HepG2 (cell line): ENCODE results near the gene EPHA6. TPM values are rescaled to one million over a fixed set of nuclear protein-coding genes. Genes with fewer than 3 reads are reported as not detected.

ENCODE experiments used
- ATAC-seq: fragments of 200-7000 bp; cut with Tn5 transposase; 3 replicates; pipeline ENCODE4 v1.9.1; 2020; ENCODE audit warnings: mild to moderate bottlenecking, moderate library complexity
- BruUV-seq: library from RNA; stranded (reverse); fragments of 400-500 nt; replicated peaks from 2 replicates; lab custom pipeline; 2021; lab: Mats Ljungman, UMichigan
- CTCF ChIA-PET: fragments of 300-600 bp; formaldehyde crosslinking; extraction: SDS; loops from one replicate; lab custom pipeline; 2021; ENCODE audit warnings: low total read pairs, inconsistent platforms, low intra/inter-chr PET ratio; lab: Yijun Ruan, JAX
- POLR2A ChIA-PET: fragments of 350-600 bp; sonication (Branson Sonifier 250); formaldehyde crosslinking; loops from one replicate; lab custom pipeline; 2020; ENCODE audit warnings: antibody characterized with exemption, inconsistent platforms; lab: Yijun Ruan, JAX
- DNase-seq: peaks from one replicate; pipeline ENCODE4 v3.0.0-alpha.2; 2015; ENCODE audit warnings: low spot score
- FAIRE-seq: peaks from 3 replicates; lab custom pipeline; 2011; peaks lifted over from hg19 to GRCh38; lab: Jason Lieb, UNC
- H2AFZ ChIP-seq: one replicate; pipeline ENCODE4 v1.6.1; 2011; ENCODE audit warnings: low read length, inconsistent platforms
- H3K27ac ChIP-seq: fragments of 300-600 bp; 3 replicates; pipeline ENCODE4 v1.8.0; 2011; ENCODE audit warnings: mixed run types, mild to moderate bottlenecking, mixed read lengths, low read length, inconsistent platforms; ENCODE audit not compliant: insufficient read depth; ENCODE audit errors: extremely low read length
- H3K27me3 ChIP-seq, 2 experiments: fragments of 200-600 bp in 1 of 2; 2 replicates in 1 of 2; 3 replicates in 1 of 2; pipeline versions ENCODE4 v1.6.0 to v1.8.0; 2011; ENCODE audit warnings: low read length in 2 of 2, mild to moderate bottlenecking in 2 of 2, moderate library complexity in 2 of 2, inconsistent platforms in 1 of 2; ENCODE audit not compliant: insufficient read depth in 2 of 2, control insufficient read depth in 1 of 2
- H3K36me3 ChIP-seq, 2 experiments: fragments of 200-600 bp in 1 of 2; replicated peaks in 1 of 2; 2 replicates in 1 of 2; 3 replicates in 1 of 2; pipeline versions ENCODE4 v1.5.1 to v1.8.0; 2011; ENCODE audit warnings: low read length in 2 of 2, inconsistent platforms in 1 of 2; ENCODE audit not compliant: insufficient read depth in 2 of 2, control insufficient read depth in 1 of 2
- H3K4me1 ChIP-seq: 2 replicates; pipeline ENCODE4 v1.5.1; 2012; ENCODE audit warnings: low read length, inconsistent platforms; ENCODE audit not compliant: insufficient read depth
- H3K4me2 ChIP-seq: 2 replicates; pipeline ENCODE4 v1.6.0; 2011; ENCODE audit warnings: low read depth, low read length, inconsistent platforms
- H3K4me3 ChIP-seq, 3 experiments: fragments of 200-600 bp in 1 of 3; sonication (generic), shearing (Covaris generic) in 1 of 3; replicated peaks in 1 of 3; 2 replicates each; pipeline ENCODE4 v1.5.1; 2011 to 2016; ENCODE audit warnings: low read length in 3 of 3, inconsistent platforms in 2 of 3, low read depth in 2 of 3, mild to moderate bottlenecking in 2 of 3, control low read depth in 1 of 3, mixed read lengths in 1 of 3; ENCODE audit not compliant: insufficient read depth in 1 of 3
- H3K79me2 ChIP-seq: one replicate; pipeline ENCODE4 v1.6.1; 2011; ENCODE audit warnings: low read length, inconsistent platforms; ENCODE audit not compliant: insufficient read depth
- H3K9ac ChIP-seq: 2 replicates; pipeline ENCODE4 v1.6.0; 2011; ENCODE audit warnings: mild to moderate bottlenecking, low read depth, low read length, inconsistent platforms; ENCODE audit not compliant: insufficient read depth
- H3K9me3 ChIP-seq: 2 replicates; pipeline ENCODE4 v1.5.1; 2012; ENCODE audit warnings: mild to moderate bottlenecking, low read length
- H4K20me1 ChIP-seq: 2 replicates; pipeline ENCODE4 v1.6.0; 2011; ENCODE audit warnings: inconsistent platforms, mild to moderate bottlenecking, low read length, moderate library complexity; ENCODE audit not compliant: insufficient read depth
- ATM ChIP-seq: fragments of 450-650 bp; IDR thresholded peaks from 2 replicates; pipeline ENCODE4 v1.7.1; 2017; ENCODE audit warnings: mild to moderate bottlenecking, borderline replicate concordance
- ELF3 ChIP-seq: IDR thresholded peaks from 2 replicates; pipeline ENCODE4 v1.6.1; 2016; ENCODE audit warnings: missing genetic modification reagents, missing compliant biosample characterization
- GATAD2A ChIP-seq: IDR thresholded peaks from 2 replicates; pipeline ENCODE4 v1.6.1; 2016
- GFI1 ChIP-seq: sonication (generic); formaldehyde crosslinking; IDR thresholded peaks from 2 replicates; pipeline ENCODE4 v1.5.0; 2020; ENCODE audit warnings: missing genetic modification reagents, mild to moderate bottlenecking, borderline replicate concordance
- ZFAT ChIP-seq: sonication (generic); formaldehyde crosslinking; conservative IDR thresholded peaks from 2 replicates; pipeline ENCODE4 v1.8.1; 2023; ENCODE audit warnings: missing genetic modification reagents, inconsistent platforms
- ZNF224 ChIP-seq: sonication (generic); formaldehyde crosslinking; IDR thresholded peaks from 2 replicates; pipeline ENCODE4 v1.5.0; 2020; ENCODE audit warnings: mild to moderate bottlenecking, missing genetic modification reagents
- ZNF7 ChIP-seq: IDR thresholded peaks from 2 replicates; pipeline ENCODE4 v1.6.1; 2016; ENCODE audit warnings: missing biosample characterization, missing genetic modification reagents
- WGBS: methylation state at CpG from one replicate; pipeline ENCODE4 v1.1.6; 2017; ENCODE audit warnings: low lambda C conversion rate; 5-methylcytosine and 5-hydroxymethylcytosine counted together
- in situ Hi-C: cut with HindIII; loops from 2 replicates; pipeline ENCODE4 v1.10.0; 2017; ENCODE audit warnings: low pct_unique_long_range_greater_than_20kb; ENCODE audit not compliant: extremely low pct_ligation_motif_present
- intact Hi-C: fragments of 100-400 bp; cut with micrococcal nuclease; formaldehyde crosslinking; loops from one replicate; pipeline ENCODE4 v1.10.0; 2022; ENCODE audit not compliant: unreplicated experiment
- polyA plus RNA-seq, 8 experiments: library from polyadenylated mRNA; depleted of rRNA in 3 of 8; stranded (reverse) in 7 of 8; unstranded in 1 of 8; fragments of >200 nt; fragmentation: Illumina TruSeq in 4 of 8; extraction: Trizol in 4 of 8; gene quantifications; 2 replicates each; pipeline versions ENCODE4 v1.2.1 to v1.2.3, GENCODE V29; 2011 to 2016; ENCODE audit warnings: low read depth in 4 of 8, missing spikeins in 1 of 8, mixed read lengths in 1 of 8; ENCODE audit not compliant: insufficient read depth in 1 of 8
- total RNA-seq, 5 experiments: library from RNA; depleted of rRNA; stranded (reverse); fragments of >200 nt; fragmentation: Illumina TruSeq; extraction: Trizol; gene quantifications; 2 replicates each; pipeline ENCODE4 v1.2.3, GENCODE V29; 2016; ENCODE audit warnings: low read depth in 1 of 5
- TF ChIP-seq, protein P1 (sequence below): sonication (generic); formaldehyde crosslinking; IDR thresholded peaks from 2 replicates; pipeline ENCODE4 v1.4.0; 2020; ENCODE audit warnings: mild to moderate bottlenecking, missing genetic modification reagents

EPHA6 gene
- total and polyA plus RNA-seq, 2 of the 13 experiments (the other 11 are each of a cell fraction or from before 2014, with no cell fraction given) = not detected

DNA sequence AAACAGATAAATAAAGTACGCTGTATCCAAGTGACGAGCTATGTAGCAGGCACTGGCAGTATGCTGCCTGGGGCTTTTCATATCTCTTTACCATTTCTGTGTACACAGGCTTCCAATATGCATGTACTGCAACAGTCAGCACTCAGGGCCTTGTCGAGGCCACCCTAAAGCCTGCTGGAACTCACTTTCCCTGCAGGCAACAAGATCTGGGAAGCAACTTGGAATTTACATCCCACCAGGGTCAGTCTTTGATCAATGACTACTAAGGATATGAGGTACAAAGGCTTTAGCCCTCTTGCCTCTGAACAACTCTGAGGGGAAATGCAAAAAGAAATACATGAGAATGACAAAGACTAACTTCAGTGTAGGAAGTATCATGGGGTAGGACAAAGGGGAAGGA lies 848.4 kb downstream of the EPHA6 start:
- H3K4me3 ChIP-seq = no peak overlapping the region
- H3K36me3 ChIP-seq = no peaks in the 10 kb centered on the region
- ATAC-seq = no peak
- in situ Hi-C loops = no loop called here
- TF ChIP-seq ZNF7 (no peak), GFI1 (CRISPR knock-in tag) (no peak), GATAD2A (CRISPR knock-in tag) (no peak), ELF3 (CRISPR knock-in tag) (no peak), ATM (no peak), ZNF224 (CRISPR knock-in tag) (no peak), ZFAT (CRISPR knock-in tag) (no peak)
- TF ChIP-seq, protein P1, sequence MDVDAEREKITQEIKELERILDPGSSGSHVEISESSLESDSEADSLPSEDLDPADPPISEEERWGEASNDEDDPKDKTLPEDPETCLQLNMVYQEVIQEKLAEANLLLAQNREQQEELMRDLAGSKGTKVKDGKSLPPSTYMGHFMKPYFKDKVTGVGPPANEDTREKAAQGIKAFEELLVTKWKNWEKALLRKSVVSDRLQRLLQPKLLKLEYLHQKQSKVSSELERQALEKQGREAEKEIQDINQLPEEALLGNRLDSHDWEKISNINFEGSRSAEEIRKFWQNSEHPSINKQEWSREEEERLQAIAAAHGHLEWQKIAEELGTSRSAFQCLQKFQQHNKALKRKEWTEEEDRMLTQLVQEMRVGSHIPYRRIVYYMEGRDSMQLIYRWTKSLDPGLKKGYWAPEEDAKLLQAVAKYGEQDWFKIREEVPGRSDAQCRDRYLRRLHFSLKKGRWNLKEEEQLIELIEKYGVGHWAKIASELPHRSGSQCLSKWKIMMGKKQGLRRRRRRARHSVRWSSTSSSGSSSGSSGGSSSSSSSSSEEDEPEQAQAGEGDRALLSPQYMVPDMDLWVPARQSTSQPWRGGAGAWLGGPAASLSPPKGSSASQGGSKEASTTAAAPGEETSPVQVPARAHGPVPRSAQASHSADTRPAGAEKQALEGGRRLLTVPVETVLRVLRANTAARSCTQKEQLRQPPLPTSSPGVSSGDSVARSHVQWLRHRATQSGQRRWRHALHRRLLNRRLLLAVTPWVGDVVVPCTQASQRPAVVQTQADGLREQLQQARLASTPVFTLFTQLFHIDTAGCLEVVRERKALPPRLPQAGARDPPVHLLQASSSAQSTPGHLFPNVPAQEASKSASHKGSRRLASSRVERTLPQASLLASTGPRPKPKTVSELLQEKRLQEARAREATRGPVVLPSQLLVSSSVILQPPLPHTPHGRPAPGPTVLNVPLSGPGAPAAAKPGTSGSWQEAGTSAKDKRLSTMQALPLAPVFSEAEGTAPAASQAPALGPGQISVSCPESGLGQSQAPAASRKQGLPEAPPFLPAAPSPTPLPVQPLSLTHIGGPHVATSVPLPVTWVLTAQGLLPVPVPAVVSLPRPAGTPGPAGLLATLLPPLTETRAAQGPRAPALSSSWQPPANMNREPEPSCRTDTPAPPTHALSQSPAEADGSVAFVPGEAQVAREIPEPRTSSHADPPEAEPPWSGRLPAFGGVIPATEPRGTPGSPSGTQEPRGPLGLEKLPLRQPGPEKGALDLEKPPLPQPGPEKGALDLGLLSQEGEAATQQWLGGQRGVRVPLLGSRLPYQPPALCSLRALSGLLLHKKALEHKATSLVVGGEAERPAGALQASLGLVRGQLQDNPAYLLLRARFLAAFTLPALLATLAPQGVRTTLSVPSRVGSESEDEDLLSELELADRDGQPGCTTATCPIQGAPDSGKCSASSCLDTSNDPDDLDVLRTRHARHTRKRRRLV (CRISPR knock-in tag) = no peak
- no peak overlapping the region for H3K4me2 ChIP-seq
- no peaks in the 10 kb centered on the region for H3K79me2 ChIP-seq
- ChIA-PET CTCF (no interaction called here), POLR2A (no interaction called here)
- no TSS peak for BruUV-seq
- no peak for FAIRE-seq
- WGBS = 2% methylated on average over 3 of the region's 3 CpGs
- no peak overlapping the region for H2AFZ ChIP-seq
- no peak for DNase-seq
- intact Hi-C loops = no loop called here
- H3K9ac ChIP-seq = no peak overlapping the region
- no peak overlapping the region for H3K27ac ChIP-seq
- no peaks in the 10 kb centered on the region for H3K4me1 ChIP-seq
- H3K27me3 ChIP-seq = no peaks in the 10 kb centered on the region
- H4K20me1 ChIP-seq = no peaks in the 10 kb centered on the region
- H3K9me3 ChIP-seq = no peaks in the 10 kb centered on the region
